ENCODE results near the gene TLE7. TPM values are rescaled to one million over a fixed set of nuclear protein-coding genes. Genes with fewer than 3 reads are reported as not detected.

Gene TLE7
- total RNA-seq, 4 donors from 2014 or later: not detected

GRCh38 chr16:71406724-71407123 lies 35.1 kb downstream of the TLE7 start:
- no peak overlapping the region for H3K4me3 ChIP-seq (ENCODE audit: low read depth, poor library complexity, severe bottlenecking)
- 56 to 69% methylated on average over 8 of the region's 8 CpGs for WGBS, 2 donors
- no peak for DNase-seq (ENCODE audit: low spot score in 2 of 2)
- no peak for TF ChIP-seq CTCF (IDR thresholded peaks at IDR 0.05)
- no peak for TF ChIP-seq POLR2A (IDR thresholded peaks at IDR 0.05)
- intact Hi-C loops (cut with DNase I; ENCODE audit: low total_unique reads): loop anchor here (1.0 kb wide), 1 partner anchor 26 kb away; no protein-coding TSS in a partner anchor

- 83 to 90% methylated on average over 5 of the region's 5 CpGs for WGBS, 2 donors
- no peak overlapping the region for H3K4me3 ChIP-seq (ENCODE audit: low read depth, poor library complexity, severe bottlenecking)
- intact Hi-C loops (cut with DNase I; ENCODE audit: low total_unique reads): loop anchor here (1.0 kb wide), 1 partner anchor 26 kb away; no protein-coding TSS in a partner anchor
- TF ChIP-seq CTCF (IDR thresholded peaks at IDR 0.05): no peak
- no peak for TF ChIP-seq POLR2A (IDR thresholded peaks at IDR 0.05)
- DNase-seq (ENCODE audit: low spot score in 2 of 2): no peak
These were observed 35.5 kb downstream of the TLE7 start for GRCh38 chr16:71406316-71406715.

- TF ChIP-seq CTCF (IDR thresholded peaks at IDR 0.05): no peak
- no peak for TF ChIP-seq POLR2A (IDR thresholded peaks at IDR 0.05)
- no peak for DNase-seq (ENCODE audit: low spot score in 2 of 2)
- intact Hi-C loops (cut with DNase I; ENCODE audit: low total_unique reads): no loop called here
- 77 to 83% methylated on average over 4 of the region's 4 CpGs for WGBS, 2 donors
- H3K4me3 ChIP-seq (ENCODE audit: low read depth, poor library complexity, severe bottlenecking): no peak overlapping the region
These were observed 37.5 kb downstream of the TLE7 start for GRCh38 chr16:71404364-71404763.

GRCh38 chr16:71402674-71403073 lies 39.2 kb downstream of the TLE7 start:
- no peak overlapping the region for H3K4me3 ChIP-seq (ENCODE audit: low read depth, poor library complexity, severe bottlenecking)
- DNase-seq (ENCODE audit: low spot score in 2 of 2): no peak
- intact Hi-C loops (cut with DNase I; ENCODE audit: low total_unique reads): no loop called here
- TF ChIP-seq POLR2A (IDR thresholded peaks at IDR 0.05) (no peak), CTCF (IDR thresholded peaks at IDR 0.05) (no peak)
- 81% methylated on average over 11 of the region's 11 CpGs for WGBS, 2 donors

- WGBS, 2 donors: 69 to 72% methylated on average over 6 of the region's 6 CpGs
- TF ChIP-seq CTCF (IDR thresholded peaks at IDR 0.05): no peak
- TF ChIP-seq POLR2A (IDR thresholded peaks at IDR 0.05): no peak
- DNase-seq (ENCODE audit: low spot score in 2 of 2): no peak
- no peak overlapping the region for H3K4me3 ChIP-seq (ENCODE audit: low read depth, poor library complexity, severe bottlenecking)
- intact Hi-C loops (cut with DNase I; ENCODE audit: low total_unique reads): no loop called here
These were observed 39.8 kb downstream of the TLE7 start for GRCh38 chr16:71402007-71402406.

Data from lower leg skin (tissue), 4 donors.